WERI-Rb-1 (cell line): ENCODE results near the gene CHL1.

Source experiments
- DNase-seq: peaks from one replicate; pipeline ENCODE4 v3.0.0-alpha.2; 2020
- H3K27ac ChIP-seq: fragments of 250-450 bp; sonication (Bioruptor Pico); 2 replicates; pipeline ENCODE4 v1.5.1; 2020; ENCODE audit warnings: mild to moderate bottlenecking, moderate library complexity
- H3K27me3 ChIP-seq: fragments of 250-450 bp; sonication (Bioruptor Pico); 2 replicates; pipeline ENCODE4 v1.5.1; 2021; ENCODE audit warnings: mild to moderate bottlenecking, low read depth, moderate library complexity; ENCODE audit not compliant: insufficient read depth, severe bottlenecking
- H3K36me3 ChIP-seq: fragments of 250-450 bp; sonication (Bioruptor Pico); 2 replicates; pipeline ENCODE4 v1.5.1; 2020; ENCODE audit warnings: mild to moderate bottlenecking, moderate library complexity
- H3K4me3 ChIP-seq: 2 replicates; pipeline ENCODE4 v1.5.1; 2011; ENCODE audit warnings: low read depth, mild to moderate bottlenecking, control low read depth, low read length
- H3K9me3 ChIP-seq: fragments of 250-450 bp; sonication (Bioruptor Pico); 2 replicates; pipeline ENCODE4 v1.5.1; 2021; ENCODE audit warnings: mild to moderate bottlenecking, moderate library complexity; ENCODE audit not compliant: severe bottlenecking
- TF ChIP-seq, protein P1 (sequence below): IDR thresholded peaks from 2 replicates; pipeline ENCODE4 v1.5.1; 2011; ENCODE audit warnings: low read depth, mild to moderate bottlenecking, control low read depth, inconsistent platforms, low read length

The CHL1 gene

DNA sequence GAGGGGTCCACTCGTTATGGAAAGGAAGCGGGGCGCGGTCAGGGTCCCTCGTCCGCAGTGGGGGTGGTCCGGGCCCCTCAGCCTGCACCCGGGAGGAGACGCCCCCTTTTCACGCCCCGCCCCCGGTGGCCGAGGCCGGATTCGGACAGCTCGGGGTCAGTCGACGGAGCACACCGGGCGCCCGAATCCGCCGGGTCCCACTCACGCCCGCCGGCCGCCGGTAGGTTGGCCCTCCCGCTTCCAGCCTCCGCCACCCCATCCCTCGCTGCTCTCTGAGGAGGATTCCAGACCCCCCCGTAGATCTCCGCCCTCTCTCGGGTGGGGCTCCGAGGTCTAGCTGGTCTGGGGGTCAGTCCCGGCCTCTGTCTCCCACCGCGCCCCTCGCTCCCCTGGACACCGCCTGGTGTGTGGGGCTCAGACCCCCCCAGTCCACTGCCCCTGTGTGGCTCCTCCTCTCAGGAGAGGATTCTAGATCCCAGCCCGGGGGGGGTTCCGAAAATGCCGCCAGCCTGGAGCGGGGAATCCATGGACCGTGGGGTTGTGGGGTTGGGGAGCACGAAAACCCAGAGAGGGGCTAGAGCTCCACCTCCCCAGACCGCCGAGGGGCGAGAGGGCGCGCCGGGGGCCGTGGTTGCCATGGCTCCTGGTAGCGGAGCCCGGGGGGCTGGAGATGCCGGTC is 725 bp downstream of the CHL1 start:
- H3K9me3 ChIP-seq, result no peaks in the 10 kb centered on the region
- no peaks in the 10 kb centered on the region for H3K36me3 ChIP-seq
- peaks cover 3% of the 10 kb centered on the region for H3K27me3 ChIP-seq
- peak; percentile 37 for DNase-seq
- TF ChIP-seq, protein P1, sequence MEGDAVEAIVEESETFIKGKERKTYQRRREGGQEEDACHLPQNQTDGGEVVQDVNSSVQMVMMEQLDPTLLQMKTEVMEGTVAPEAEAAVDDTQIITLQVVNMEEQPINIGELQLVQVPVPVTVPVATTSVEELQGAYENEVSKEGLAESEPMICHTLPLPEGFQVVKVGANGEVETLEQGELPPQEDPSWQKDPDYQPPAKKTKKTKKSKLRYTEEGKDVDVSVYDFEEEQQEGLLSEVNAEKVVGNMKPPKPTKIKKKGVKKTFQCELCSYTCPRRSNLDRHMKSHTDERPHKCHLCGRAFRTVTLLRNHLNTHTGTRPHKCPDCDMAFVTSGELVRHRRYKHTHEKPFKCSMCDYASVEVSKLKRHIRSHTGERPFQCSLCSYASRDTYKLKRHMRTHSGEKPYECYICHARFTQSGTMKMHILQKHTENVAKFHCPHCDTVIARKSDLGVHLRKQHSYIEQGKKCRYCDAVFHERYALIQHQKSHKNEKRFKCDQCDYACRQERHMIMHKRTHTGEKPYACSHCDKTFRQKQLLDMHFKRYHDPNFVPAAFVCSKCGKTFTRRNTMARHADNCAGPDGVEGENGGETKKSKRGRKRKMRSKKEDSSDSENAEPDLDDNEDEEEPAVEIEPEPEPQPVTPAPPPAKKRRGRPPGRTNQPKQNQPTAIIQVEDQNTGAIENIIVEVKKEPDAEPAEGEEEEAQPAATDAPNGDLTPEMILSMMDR, result no peak
- H3K4me3 ChIP-seq, result peak overlapping the region; percentile 78
- H3K27ac ChIP-seq, result no peak overlapping the region

DNA sequence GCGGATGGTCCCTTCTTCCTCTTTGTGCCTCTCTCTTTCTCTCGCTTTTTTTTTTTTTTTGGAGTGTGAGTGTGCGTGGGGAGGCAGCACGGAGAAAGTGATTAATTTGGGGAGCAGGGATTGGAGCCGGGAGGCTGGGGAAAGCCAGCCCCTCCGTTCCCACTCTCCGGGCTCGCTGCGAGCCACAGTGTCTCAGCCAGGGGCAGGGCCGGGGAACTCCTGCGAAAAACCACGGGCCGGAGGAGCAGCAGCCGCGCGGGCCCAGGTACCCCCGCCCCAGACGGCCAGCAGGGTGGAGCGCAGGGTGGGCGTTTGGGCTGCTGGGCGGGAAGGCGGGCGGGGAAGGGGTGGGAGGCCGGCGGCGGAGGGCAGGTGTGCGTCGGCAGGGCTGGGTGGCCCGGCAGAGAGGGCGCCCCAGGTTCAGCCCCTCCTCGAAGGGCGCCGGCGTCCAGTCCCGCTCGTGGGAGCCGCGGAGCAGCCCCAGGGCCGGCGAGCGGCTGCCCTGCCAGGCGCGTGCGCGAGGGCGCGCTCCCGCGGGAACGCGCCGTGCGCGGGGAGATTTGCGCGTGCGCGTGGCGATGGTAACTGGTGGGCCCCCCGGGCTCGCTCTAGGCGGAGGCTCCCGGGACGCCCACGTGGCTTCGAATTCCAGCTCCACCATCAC is 1.4 kb downstream of the CHL1 start:
- Histone ChIP-seq H3K4me3 (peak overlapping the region; percentile 78), H3K27ac (no peak overlapping the region), H3K36me3 (no peaks in the 10 kb centered on the region), H3K27me3 (peaks cover 3% of the 10 kb centered on the region), H3K9me3 (no peaks in the 10 kb centered on the region)
- DNase-seq, result peak; percentile 41
- TF ChIP-seq, protein P1, result no peak

DNA sequence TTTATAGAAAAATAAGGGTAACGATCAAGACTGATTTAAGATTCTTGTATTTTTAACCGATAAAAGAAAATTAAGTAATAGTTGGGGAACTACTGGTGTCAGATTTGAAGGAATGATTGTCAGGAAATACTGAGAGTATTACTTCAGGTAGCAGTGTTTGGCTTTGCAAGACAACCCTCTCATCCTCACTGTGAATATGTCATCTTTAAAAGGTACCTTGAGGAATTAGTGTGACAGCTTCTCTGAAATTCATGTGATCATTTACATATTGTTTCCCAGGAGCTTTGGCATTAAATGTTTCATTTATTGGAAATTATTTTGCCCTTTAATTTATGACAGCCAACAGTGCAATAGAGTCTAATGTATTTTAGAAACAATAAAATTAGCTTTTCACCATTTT is 3.3 kb downstream of the CHL1 start:
- Histone ChIP-seq H3K27me3 (peaks cover 3% of the 10 kb centered on the region), H3K36me3 (no peaks in the 10 kb centered on the region)
- DNase-seq, result no peak

DNA sequence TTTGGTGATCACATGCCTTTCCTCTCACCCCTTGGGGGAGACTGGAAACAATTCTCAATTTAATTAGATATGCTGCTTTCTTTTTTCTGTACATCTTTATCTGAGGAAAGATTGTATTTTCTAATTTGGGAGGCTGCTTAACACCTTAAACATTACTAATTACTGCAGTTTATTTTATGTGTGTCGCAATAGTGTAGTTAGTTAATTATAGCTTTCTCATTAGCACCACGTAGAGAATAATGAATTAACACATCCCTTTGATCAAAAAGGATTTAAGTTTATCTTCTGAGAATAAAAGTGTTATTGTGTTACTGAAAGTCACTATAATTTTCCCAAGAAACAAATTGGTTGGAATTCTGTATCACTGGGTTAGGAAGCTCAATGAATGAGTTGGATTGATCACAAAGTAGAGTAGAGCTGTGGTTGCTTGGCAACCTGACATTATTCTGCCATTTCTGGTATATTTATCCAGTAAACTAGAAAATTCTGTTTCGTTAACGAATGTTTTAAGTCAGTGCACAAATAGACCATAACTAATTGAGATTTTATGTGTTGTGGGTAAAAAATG is 4.3 kb downstream of the CHL1 start:
- Histone ChIP-seq H3K9me3 (no peaks in the 10 kb centered on the region), H3K4me3 (no peak overlapping the region), H3K27me3 (peaks cover 3% of the 10 kb centered on the region), H3K27ac (no peak overlapping the region), H3K36me3 (no peaks in the 10 kb centered on the region)
- TF ChIP-seq, protein P1, result no peak
- no peak for DNase-seq

More for the DNA sequence above, 3.3 kb downstream of the CHL1 start:
- H3K4me3 ChIP-seq, result no peak overlapping the region
- H3K27ac ChIP-seq, result no peak overlapping the region
- H3K9me3 ChIP-seq, result no peaks in the 10 kb centered on the region
- TF ChIP-seq, protein P1, result no peak

DNA sequence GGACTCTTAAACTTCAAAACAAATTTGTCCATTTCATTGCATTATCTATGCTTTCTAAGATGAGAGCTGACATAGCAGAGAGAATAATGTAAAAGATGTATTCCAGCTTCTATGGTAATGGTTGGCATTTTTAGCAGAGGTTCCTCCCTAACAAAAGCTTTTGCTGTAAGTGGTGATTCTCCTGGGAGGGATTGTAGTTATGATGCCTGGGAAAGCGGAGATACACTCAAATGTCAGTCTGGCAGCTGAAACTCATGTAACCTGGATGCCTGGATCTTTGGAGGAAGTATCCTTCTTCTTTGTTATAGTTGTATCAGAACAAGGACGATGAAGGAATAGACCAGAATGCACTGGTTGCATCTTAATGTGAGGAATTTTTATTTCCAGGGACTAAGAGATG is 7.5 kb downstream of the CHL1 start:
- Histone ChIP-seq H3K27ac (no peak overlapping the region), H3K9me3 (no peaks in the 10 kb centered on the region), H3K4me3 (no peak overlapping the region), H3K36me3 (no peaks in the 10 kb centered on the region), H3K27me3 (no peaks in the 10 kb centered on the region)
- DNase-seq, result no peak
- TF ChIP-seq, protein P1, result no peak
